Esophagus (tissue), 2 donors: ENCODE data around the gene IMMP2L. TPM values are rescaled to one million over a fixed set of nuclear protein-coding genes. Genes with fewer than 3 reads are reported as not detected.

Experiments
- H3K27ac ChIP-seq, 2 donors: one replicate each; pipeline ENCODE4 v1.5.1; 2013; ENCODE audit warnings: low read depth in 2 of 2, mild to moderate bottlenecking in 2 of 2, inconsistent platforms in 1 of 2, low read length in 1 of 2, moderate library complexity in 1 of 2
- H3K27me3 ChIP-seq, 2 donors: one replicate each; pipeline ENCODE4 v1.6.1; 2013; ENCODE audit warnings: low read length in 2 of 2, control low read depth in 1 of 2, mild to moderate bottlenecking in 1 of 2; ENCODE audit not compliant: insufficient read depth in 2 of 2, control insufficient read depth in 1 of 2
- H3K36me3 ChIP-seq, 2 donors: one replicate each; pipeline ENCODE4 v1.6.1; 2013; ENCODE audit warnings: low read length in 1 of 2; ENCODE audit not compliant: control insufficient read depth in 2 of 2, insufficient read depth in 2 of 2
- H3K4me1 ChIP-seq, 2 donors: one replicate each; pipeline ENCODE4 v1.6.1; 2013; ENCODE audit warnings: low read length in 1 of 2; ENCODE audit not compliant: control insufficient read depth in 2 of 2, insufficient read depth in 2 of 2
- H3K4me3 ChIP-seq, 2 donors: one replicate each; pipeline ENCODE4 v1.5.1; 2013; ENCODE audit warnings: low read length in 2 of 2, mild to moderate bottlenecking in 2 of 2, low read depth in 1 of 2, moderate library complexity in 1 of 2
- H3K9me3 ChIP-seq, 2 donors: one replicate each; pipeline ENCODE4 v1.6.1; 2013; ENCODE audit warnings: mild to moderate bottlenecking in 2 of 2, low read depth in 1 of 2, low read length in 1 of 2, moderate library complexity in 1 of 2; ENCODE audit not compliant: control insufficient read depth in 2 of 2, insufficient read depth in 1 of 2
- WGBS, 2 donors: extraction: QIAGEN DNeasy Blood & Tissue Kit; methylation state at CpG; one replicate each; pipeline ENCODE4 v1.1.7; 2013; 5-methylcytosine and 5-hydroxymethylcytosine counted together
- polyA plus RNA-seq, 2 donors: library from polyadenylated mRNA; stranded (reverse); fragments of 200-250 nt; gene quantifications; one replicate each; pipeline ENCODE4 v1.2.3, GENCODE V29; 2013
- donor health status: healthy with polysubstance abuse.
- donor health status: Bipolar disorder and iron deficiency.

Gene IMMP2L
- polyA plus RNA-seq, 2 donors: 6.5 to 14.5 TPM

DNA sequence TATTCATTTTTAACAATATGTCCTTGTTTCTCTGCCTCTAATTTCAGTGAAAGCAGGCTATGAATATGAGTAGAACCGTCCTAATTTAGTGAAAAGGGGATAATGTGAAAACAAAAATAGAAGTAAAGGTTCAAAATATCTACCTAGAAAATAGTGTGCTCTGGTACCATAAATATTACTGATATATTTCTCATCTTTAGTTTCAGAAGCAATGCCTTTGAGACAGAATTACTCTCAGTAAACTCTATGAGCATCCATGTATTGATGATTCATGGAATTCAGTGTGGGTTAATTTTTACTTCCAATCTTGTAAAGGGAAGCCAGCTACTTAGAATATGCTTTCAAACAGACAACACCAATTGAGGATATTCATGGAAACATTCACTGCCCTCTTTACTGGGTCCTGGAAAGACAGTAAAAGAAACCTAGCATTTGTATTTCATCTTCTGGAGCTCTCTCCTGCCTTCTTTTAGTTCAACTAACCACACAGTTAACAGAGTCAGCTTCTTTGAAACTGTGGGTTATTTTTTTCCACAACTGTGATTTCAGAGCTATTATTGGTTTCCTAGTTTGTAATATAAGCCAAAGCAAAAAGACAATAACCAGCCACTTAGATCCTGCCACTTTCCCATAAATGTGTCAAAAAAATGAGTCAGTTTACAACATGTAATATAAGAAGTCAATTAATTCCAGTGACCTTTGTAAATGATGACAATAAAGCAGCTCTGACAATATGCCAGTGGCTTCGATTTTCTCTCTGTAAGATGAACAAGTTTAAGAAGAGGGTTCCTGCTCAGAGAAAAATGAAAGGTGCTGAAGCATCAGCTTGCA is 469.7 kb downstream of the IMMP2L start:
- no peaks in the 10 kb centered on the region for H3K9me3 ChIP-seq
- H3K27ac ChIP-seq: no peak overlapping the region
- H3K36me3 ChIP-seq: no peaks in the 10 kb centered on the region
- H3K4me3 ChIP-seq: no peak overlapping the region
- no peaks in the 10 kb centered on the region for H3K4me1 ChIP-seq
- no peaks in the 10 kb centered on the region for H3K27me3 ChIP-seq
- WGBS, 2 donors: 48 to 49% methylated on average over 2 of the region's 2 CpGs

DNA sequence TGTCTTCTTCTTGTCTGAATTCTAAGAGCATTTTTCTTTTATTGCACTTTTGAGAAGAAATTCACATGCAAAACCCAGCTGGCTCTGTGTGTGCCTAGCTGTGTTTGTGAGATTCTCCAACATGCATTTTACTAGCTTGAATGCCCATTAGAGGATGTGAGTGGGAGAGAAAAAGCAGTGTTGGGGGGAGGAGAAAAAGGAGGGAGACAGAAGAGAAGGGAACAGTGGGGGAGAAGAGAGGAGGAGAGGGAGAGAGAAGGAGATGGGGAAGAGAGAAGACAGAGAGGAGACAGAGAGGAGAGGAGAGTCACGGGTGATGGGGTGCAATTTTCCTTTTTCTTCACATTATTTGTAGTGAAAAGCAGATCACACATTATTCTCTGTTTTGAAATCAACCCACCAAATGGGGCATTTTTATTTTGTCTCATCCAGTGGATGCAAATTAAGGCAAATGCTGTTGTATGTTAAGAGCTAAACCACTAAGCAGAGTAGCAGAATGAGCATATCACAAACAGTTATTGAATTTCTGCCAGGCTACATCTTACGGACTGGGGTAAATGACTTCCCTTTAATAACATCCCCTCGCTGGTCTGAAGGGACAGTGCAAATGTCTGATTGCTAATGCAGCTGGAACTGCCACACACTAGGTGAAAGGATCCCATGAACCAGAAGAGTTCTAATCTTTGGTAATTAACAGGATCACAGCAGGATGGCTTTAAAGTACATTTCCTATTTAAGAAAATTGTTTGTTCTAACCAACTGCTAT is 470.5 kb downstream of the IMMP2L start:
- WGBS, 2 donors: 51 to 56% methylated on average over 3 of the region's 3 CpGs
- Histone ChIP-seq H3K4me3 (peak overlapping the region in 1 of 2 donors; percentile 28), H3K36me3 (no peaks in the 10 kb centered on the region), H3K4me1 (no peaks in the 10 kb centered on the region), H3K27me3 (no peaks in the 10 kb centered on the region), H3K27ac (no peak overlapping the region), H3K9me3 (no peaks in the 10 kb centered on the region)

DNA sequence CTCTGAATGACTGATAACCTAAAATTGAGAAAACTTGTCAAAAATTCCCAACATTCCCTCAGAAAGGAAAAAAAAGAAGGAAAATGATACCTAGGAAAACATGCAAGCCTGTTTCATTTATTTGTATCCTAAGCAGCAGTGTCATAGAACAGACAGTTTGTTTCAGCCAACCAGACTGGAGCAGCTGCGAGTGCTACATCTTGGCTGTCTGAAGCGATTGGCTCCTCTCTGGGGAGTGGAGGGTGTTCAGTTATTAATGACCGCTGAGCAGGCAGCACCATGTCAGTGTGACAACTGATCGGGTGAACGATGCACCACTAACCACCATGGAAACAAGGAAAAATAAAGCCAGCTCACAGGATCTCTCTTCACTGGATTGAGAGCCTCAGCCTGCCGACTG is 471.4 kb downstream of the IMMP2L start, which contains the start of gene LRRN3:
Gene LRRN3 (plus strand): TSS at position 282 of the 400 bp plus-strand sequence. CDS start 31,646 bp downstream, outside the sequence.
- peak within 1 kb of the TSS in 1 of 2 donors; percentile 28 for H3K4me3 ChIP-seq
- H3K4me1 ChIP-seq: no peaks in the 10 kb centered on the region
- no peak within 1 kb of the TSS for H3K27ac ChIP-seq

GRCh38 chr7:111089822-111090426 is 472.4 kb downstream of the IMMP2L start:
- no peak overlapping the region for H3K27ac ChIP-seq
- no peak overlapping the region for H3K4me3 ChIP-seq
- no peaks in the 10 kb centered on the region for H3K9me3 ChIP-seq
- no peaks in the 10 kb centered on the region for H3K27me3 ChIP-seq
- no peaks in the 10 kb centered on the region for H3K4me1 ChIP-seq
- 33 to 37% methylated on average over 1 of the region's 1 CpG for WGBS, 2 donors
- H3K36me3 ChIP-seq: no peaks in the 10 kb centered on the region

More for the DNA sequence above, 471.4 kb downstream of the IMMP2L start, which contains the start of gene LRRN3:
- Histone ChIP-seq H3K9me3 (no peaks in the 10 kb centered on the region), H3K36me3 (no peaks in the 10 kb centered on the region), H3K27me3 (no peaks in the 10 kb centered on the region)
- WGBS, 2 donors: 52 to 55% methylated on average over 6 of the region's 6 CpGs

GRCh38 chr7:111088328-111088727 is 474.0 kb downstream of the IMMP2L start:
- Histone ChIP-seq H3K4me1 (no peaks in the 10 kb centered on the region), H3K4me3 (no peak overlapping the region), H3K36me3 (no peaks in the 10 kb centered on the region), H3K27ac (no peak overlapping the region), H3K9me3 (no peaks in the 10 kb centered on the region), H3K27me3 (no peaks in the 10 kb centered on the region)
- WGBS, 2 donors: 96% methylated on average over 1 of the region's 1 CpG

DNA sequence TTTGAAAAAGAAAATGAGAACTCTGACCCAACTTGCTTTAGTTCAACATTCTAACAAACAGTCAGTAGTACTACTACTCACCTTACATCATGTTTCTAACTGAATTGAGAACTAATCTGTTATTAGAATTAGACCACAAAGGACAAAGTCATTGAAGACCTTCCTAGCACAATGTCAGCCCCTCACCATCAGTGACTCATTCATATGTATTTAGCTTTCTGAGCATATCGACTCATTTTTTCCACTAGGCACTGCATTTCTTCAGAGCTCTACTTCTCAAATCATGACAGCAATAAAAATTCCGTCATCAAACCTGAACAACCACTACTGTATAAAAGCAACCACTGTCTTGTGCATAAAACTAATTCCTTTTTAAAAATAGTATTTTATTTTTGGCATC is 475.8 kb downstream of the IMMP2L start:
- H3K36me3 ChIP-seq: no peaks in the 10 kb centered on the region
- 77 to 80% methylated on average over 2 of the region's 2 CpGs for WGBS, 2 donors

GRCh38 chr7:111085356-111085755 is 476.9 kb downstream of the IMMP2L start:
- no peak overlapping the region for H3K4me3 ChIP-seq
- no peaks in the 10 kb centered on the region for H3K4me1 ChIP-seq
- 93 to 99% methylated on average over 3 of the region's 3 CpGs for WGBS, 2 donors
- H3K9me3 ChIP-seq: no peaks in the 10 kb centered on the region
- no peak overlapping the region for H3K27ac ChIP-seq
- H3K27me3 ChIP-seq: no peaks in the 10 kb centered on the region
- H3K36me3 ChIP-seq: no peaks in the 10 kb centered on the region

More for the DNA sequence above, 475.8 kb downstream of the IMMP2L start:
- Histone ChIP-seq H3K27ac (no peak overlapping the region), H3K4me3 (no peak overlapping the region), H3K9me3 (no peaks in the 10 kb centered on the region), H3K27me3 (no peaks in the 10 kb centered on the region), H3K4me1 (no peaks in the 10 kb centered on the region)

DNA sequence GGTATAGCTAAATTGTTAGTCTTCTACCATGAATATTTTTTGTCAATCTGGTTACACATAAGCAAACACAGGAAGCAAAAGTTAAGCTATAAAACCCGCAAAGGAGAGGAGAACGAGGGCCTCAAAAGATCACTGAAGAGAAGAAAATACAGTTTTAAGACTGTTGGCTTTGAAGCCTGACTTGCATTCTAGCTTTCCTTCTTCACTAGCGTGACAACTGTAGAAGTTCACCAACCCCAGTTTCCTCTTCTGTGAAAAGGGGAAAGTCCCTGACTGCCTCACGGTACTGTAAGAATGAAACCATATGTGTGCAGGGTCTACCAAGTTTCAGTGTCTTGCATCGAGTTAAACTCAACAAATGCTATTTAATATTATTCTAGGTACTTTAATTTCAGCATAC is 478.9 kb downstream of the IMMP2L start:
- no peak overlapping the region for H3K4me3 ChIP-seq
- no peaks in the 10 kb centered on the region for H3K9me3 ChIP-seq
- H3K27ac ChIP-seq: no peak overlapping the region
- WGBS, 2 donors: 64 to 65% methylated on average over 5 of the region's 5 CpGs
- H3K36me3 ChIP-seq: no peaks in the 10 kb centered on the region
- H3K27me3 ChIP-seq: no peaks in the 10 kb centered on the region
- H3K4me1 ChIP-seq: no peaks in the 10 kb centered on the region

DNA sequence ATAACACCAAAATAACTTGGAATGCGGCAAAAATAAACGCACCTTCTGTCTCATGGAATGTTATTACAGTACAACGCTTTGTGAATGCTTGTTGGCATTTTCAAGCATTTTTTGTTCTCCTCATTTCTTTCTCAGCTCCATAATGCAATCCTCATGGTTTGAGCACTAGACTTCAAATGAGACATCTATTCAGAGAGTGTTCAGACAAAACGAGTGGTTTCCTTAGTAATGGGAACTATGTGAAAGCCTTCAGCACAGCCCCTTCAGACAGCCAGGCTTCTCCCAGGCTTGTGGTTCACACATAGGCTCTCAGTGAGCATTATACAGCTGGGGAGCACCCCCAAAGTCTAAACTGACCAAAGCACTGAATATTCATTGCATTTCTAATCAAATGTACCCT is 479.9 kb downstream of the IMMP2L start:
- Histone ChIP-seq H3K36me3 (no peaks in the 10 kb centered on the region), H3K4me1 (no peaks in the 10 kb centered on the region), H3K27ac (no peak overlapping the region), H3K9me3 (no peaks in the 10 kb centered on the region), H3K27me3 (no peaks in the 10 kb centered on the region), H3K4me3 (no peak overlapping the region)
- 62 to 65% methylated on average over 4 of the region's 4 CpGs for WGBS, 2 donors
